Mesenchymal stem cell (in vitro differentiated cells and primary cell): Measurements from ENCODE around the gene ENPP3.

ENCODE experiments used
- DNase-seq: peaks from one replicate; pipeline ENCODE4 v3.0.0-alpha.2; 2013
- H2AFZ ChIP-seq: one replicate; pipeline ENCODE4 v1.6.1; 2013; ENCODE audit warnings: low read depth, mild to moderate bottlenecking, control low read depth, inconsistent platforms, low read length, moderate library complexity
- H2AK5ac ChIP-seq: 2 replicates; pipeline ENCODE4 v1.6.1; 2013; ENCODE audit warnings: low read length, moderate library complexity, mild to moderate bottlenecking, inconsistent platforms; ENCODE audit not compliant: severe bottlenecking
- H2BK120ac ChIP-seq: one replicate; pipeline ENCODE4 v1.6.1; 2013; ENCODE audit warnings: low read depth, mild to moderate bottlenecking, inconsistent platforms, low read length, moderate library complexity
- H2BK12ac ChIP-seq, 2 experiments: one replicate each; pipeline ENCODE4 v1.6.1; 2013; ENCODE audit warnings: inconsistent platforms in 2 of 2, low read length in 2 of 2, mild to moderate bottlenecking in 2 of 2, moderate library complexity in 2 of 2, control low read depth in 1 of 2
- H2BK15ac ChIP-seq: one replicate; pipeline ENCODE4 v1.6.1; 2013; ENCODE audit warnings: mild to moderate bottlenecking, low read depth, inconsistent platforms; ENCODE audit not compliant: poor library complexity, severe bottlenecking
- H2BK5ac ChIP-seq: 2 replicates; pipeline ENCODE4 v1.6.1; 2013; ENCODE audit warnings: low read depth, mild to moderate bottlenecking, low read length, control low read depth, inconsistent platforms; ENCODE audit not compliant: poor library complexity, severe bottlenecking
- H3K14ac ChIP-seq, 2 experiments: one replicate each; pipeline ENCODE4 v1.6.1; 2013; ENCODE audit warnings: inconsistent platforms in 2 of 2, low read length in 2 of 2, control low read depth in 1 of 2, mild to moderate bottlenecking in 1 of 2, moderate library complexity in 1 of 2
- H3K18ac ChIP-seq, 2 experiments: one replicate each; pipeline ENCODE4 v1.6.1; 2013; ENCODE audit warnings: inconsistent platforms in 2 of 2, low read length in 2 of 2, control low read depth in 1 of 2, low read depth in 1 of 2, mild to moderate bottlenecking in 1 of 2
- H3K23ac ChIP-seq, 2 experiments: one replicate each; pipeline ENCODE4 v1.6.1; 2013; ENCODE audit warnings: inconsistent platforms in 2 of 2, low read length in 2 of 2, mild to moderate bottlenecking in 2 of 2, moderate library complexity in 2 of 2, control low read depth in 1 of 2
- H3K27ac ChIP-seq: 2 replicates; pipeline ENCODE4 v1.5.1; 2013; ENCODE audit warnings: mild to moderate bottlenecking, moderate library complexity, low read length, control low read depth, inconsistent platforms; ENCODE audit not compliant: poor library complexity, severe bottlenecking
- H3K27me3 ChIP-seq, 2 experiments: 2 replicates each; pipeline versions ENCODE4 v1.6.1 to v1.7.0; 2013; ENCODE audit warnings: low read length in 2 of 2, mild to moderate bottlenecking in 2 of 2, moderate library complexity in 2 of 2, control low read depth in 1 of 2, inconsistent platforms in 1 of 2; ENCODE audit not compliant: control insufficient read depth in 1 of 2, insufficient read depth in 1 of 2
- H3K36me3 ChIP-seq, 2 experiments: 2 replicates each; pipeline versions ENCODE4 v1.6.1 to v1.7.0; 2013; ENCODE audit warnings: low read length in 2 of 2, control low read depth in 1 of 2, inconsistent platforms in 1 of 2, low read depth in 1 of 2, mild to moderate bottlenecking in 1 of 2; ENCODE audit not compliant: insufficient read depth in 2 of 2, control insufficient read depth in 1 of 2
- H3K4ac ChIP-seq, 2 experiments: one replicate each; pipeline ENCODE4 v1.6.1; 2013; ENCODE audit warnings: inconsistent platforms in 2 of 2, low read length in 2 of 2, mild to moderate bottlenecking in 2 of 2, moderate library complexity in 2 of 2, control low read depth in 1 of 2, low read depth in 1 of 2
- H3K4me1 ChIP-seq: 2 replicates; pipeline ENCODE4 v1.6.1; 2013; ENCODE audit warnings: low read depth, low read length, control low read depth; ENCODE audit not compliant: control insufficient read depth, insufficient read depth
- H3K4me2 ChIP-seq: 2 replicates; pipeline ENCODE4 v1.6.1; 2013; ENCODE audit warnings: low read length, mild to moderate bottlenecking, inconsistent platforms; ENCODE audit not compliant: poor library complexity, severe bottlenecking
- H3K4me3 ChIP-seq, 2 experiments: 2 replicates each; pipeline versions ENCODE4 v1.5.1 to v1.7.0; 2013; ENCODE audit warnings: low read length in 2 of 2, mild to moderate bottlenecking in 2 of 2, control low read depth in 1 of 2, low read depth in 1 of 2; ENCODE audit not compliant: insufficient read depth in 1 of 2
- H3K79me1 ChIP-seq: replicated peaks from 2 replicates; pipeline ENCODE4 v1.6.1; 2013; ENCODE audit warnings: mild to moderate bottlenecking, control low read depth, low read length, inconsistent platforms; ENCODE audit not compliant: poor library complexity, severe bottlenecking
- H3K9ac ChIP-seq: 2 replicates; pipeline ENCODE4 v1.7.0; 2013; ENCODE audit warnings: mild to moderate bottlenecking, low read length, moderate library complexity
- H3K9me3 ChIP-seq: 2 replicates; pipeline ENCODE4 v1.7.0; 2013; ENCODE audit warnings: mild to moderate bottlenecking, low read length; ENCODE audit not compliant: control insufficient read depth
- H4K8ac ChIP-seq: one replicate; pipeline ENCODE4 v1.6.1; 2013; ENCODE audit warnings: inconsistent platforms, mild to moderate bottlenecking, low read length, moderate library complexity
- H4K91ac ChIP-seq: one replicate; pipeline ENCODE4 v1.6.1; 2013; ENCODE audit warnings: mild to moderate bottlenecking, low read length, inconsistent platforms
- WGBS: methylation state at CpG from one replicate; pipeline ENCODE4 v1.1.7; 2013; ENCODE audit warnings: mixed read lengths; 5-methylcytosine and 5-hydroxymethylcytosine counted together

Gene ENPP3

GRCh38 chr6:131613296-131613925 is 23.7 kb upstream of the ENPP3 start:
- no peak overlapping the region for H3K14ac ChIP-seq

GRCh38 chr6:131615275-131615674 is 21.8 kb upstream of the ENPP3 start:
- no peak overlapping the region for H2BK15ac ChIP-seq
- WGBS, result 100% methylated on average over 3 of the region's 4 CpGs
- H3K4me3 ChIP-seq, result no peak overlapping the region
- no peak overlapping the region for H4K8ac ChIP-seq
- no peak overlapping the region for H3K4ac ChIP-seq
- H2BK120ac ChIP-seq, result no peak overlapping the region
- no peak overlapping the region for H3K27ac ChIP-seq
- no peaks in the 10 kb centered on the region for H3K27me3 ChIP-seq
- peaks cover 6 to 98% of the 10 kb centered on the region in 2 experiments for H3K36me3 ChIP-seq
- no peak overlapping the region for H2BK5ac ChIP-seq
- DNase-seq, result no peak
- H3K79me1 ChIP-seq, result peaks cover 11% of the 10 kb centered on the region
- H4K91ac ChIP-seq, result no peak overlapping the region
- no peak overlapping the region for H2AFZ ChIP-seq
- H3K9ac ChIP-seq, result no peak overlapping the region
- H3K9me3 ChIP-seq, result no peaks in the 10 kb centered on the region
- no peak overlapping the region for H3K18ac ChIP-seq
- H3K4me2 ChIP-seq, result no peak overlapping the region
- H3K23ac ChIP-seq, result no peak overlapping the region
- H3K4me1 ChIP-seq, result no peaks in the 10 kb centered on the region
- no peak overlapping the region for H3K14ac ChIP-seq
- H2AK5ac ChIP-seq, result no peak overlapping the region
- no peak overlapping the region for H2BK12ac ChIP-seq

More at GRCh38 chr6:131613296-131613925, 23.7 kb upstream of the ENPP3 start:
- no peak overlapping the region for H2BK120ac ChIP-seq
- no peak overlapping the region for H3K23ac ChIP-seq
- H3K79me1 ChIP-seq, result peaks cover 11% of the 10 kb centered on the region
- H3K4me2 ChIP-seq, result no peak overlapping the region
- WGBS, result 100% methylated on average over 1 of the region's 5 CpGs
- no peak overlapping the region for H2AK5ac ChIP-seq
- H3K4ac ChIP-seq, result no peak overlapping the region
- no peak overlapping the region for H3K18ac ChIP-seq
- H3K27me3 ChIP-seq, result no peaks in the 10 kb centered on the region
- no peak overlapping the region for H4K8ac ChIP-seq
- no peaks in the 10 kb centered on the region for H3K9me3 ChIP-seq
- no peak overlapping the region for H2BK5ac ChIP-seq
- no peak for DNase-seq
- H3K4me3 ChIP-seq, result no peak overlapping the region
- no peaks in the 10 kb centered on the region for H3K4me1 ChIP-seq
- no peak overlapping the region for H4K91ac ChIP-seq
- H3K9ac ChIP-seq, result no peak overlapping the region
- no peak overlapping the region for H2AFZ ChIP-seq
- no peak overlapping the region for H2BK15ac ChIP-seq
- H2BK12ac ChIP-seq, result no peak overlapping the region
- peaks cover 9 to 97% of the 10 kb centered on the region in 2 experiments for H3K36me3 ChIP-seq
- no peak overlapping the region for H3K27ac ChIP-seq

- no peak within 1 kb of the TSS for H2BK120ac ChIP-seq
- H3K18ac ChIP-seq, result peak within 1 kb of the TSS; percentile 79 to 84
- peak within 1 kb of the TSS; percentile 83 for H3K27ac ChIP-seq
- peak within 1 kb of the TSS; percentile 79 for H4K91ac ChIP-seq
- peak within 1 kb of the TSS; percentile 77 for H3K4me2 ChIP-seq
- H3K9ac ChIP-seq, result peak within 1 kb of the TSS; percentile 92
- H2BK5ac ChIP-seq, result peak within 1 kb of the TSS; percentile 44
- peak within 1 kb of the TSS in 1 of 2 experiments; percentile 89 for H3K14ac ChIP-seq
- DNase-seq, result peak; percentile 94
- no peak within 1 kb of the TSS for H2AK5ac ChIP-seq
- H3K4ac ChIP-seq, result peak within 1 kb of the TSS in 1 of 2 experiments; percentile 75
- peak within 1 kb of the TSS; percentile 98 for H2AFZ ChIP-seq
- no peak within 1 kb of the TSS for H2BK12ac ChIP-seq
- 1% methylated on average over 49 of the region's 53 CpGs for WGBS
- peak within 1 kb of the TSS in 1 of 2 experiments; percentile 17 for H3K23ac ChIP-seq
- H3K4me1 ChIP-seq, result no peaks in the 10 kb centered on the region
- H3K36me3 ChIP-seq, result peaks cover 4 to 25% of the 10 kb centered on the region in 2 experiments
- H2BK15ac ChIP-seq, result no peak within 1 kb of the TSS
- H3K27me3 ChIP-seq, result peaks cover 0 to 7% of the 10 kb centered on the region in 2 experiments
- no peaks in the 10 kb centered on the region for H3K9me3 ChIP-seq
- H3K79me1 ChIP-seq, result peaks cover 10% of the 10 kb centered on the region
- H4K8ac ChIP-seq, result peak within 1 kb of the TSS; percentile 97
- peak within 1 kb of the TSS; percentile 93 to 94 for H3K4me3 ChIP-seq
These were observed 9.1 kb upstream of the ENPP3 start, which contains the start of gene MED23 for GRCh38 chr6:131627724-131628682. Gene MED23, minus strand, starts transcription at chr6:131628242. Its CDS starts 193 bp downstream, at chr6:131628049.

GRCh38 chr6:131628726-131629125 is 8.4 kb upstream of the ENPP3 start:
- H3K4me1 ChIP-seq, result no peaks in the 10 kb centered on the region
- no peak overlapping the region for H3K14ac ChIP-seq
- H3K4me3 ChIP-seq, result peak overlapping the region in 1 of 2 experiments; percentile 93
- no peak overlapping the region for H3K23ac ChIP-seq
- H4K91ac ChIP-seq, result no peak overlapping the region
- H4K8ac ChIP-seq, result no peak overlapping the region
- H3K4ac ChIP-seq, result no peak overlapping the region
- H2AFZ ChIP-seq, result no peak overlapping the region
- no peak overlapping the region for H2AK5ac ChIP-seq
- peak; percentile 4 for DNase-seq
- H2BK15ac ChIP-seq, result no peak overlapping the region
- no peak overlapping the region for H3K27ac ChIP-seq
- peaks cover 0 to 7% of the 10 kb centered on the region in 2 experiments for H3K27me3 ChIP-seq
- H3K9ac ChIP-seq, result peak overlapping the region; percentile 92
- no peak overlapping the region for H2BK12ac ChIP-seq
- H3K4me2 ChIP-seq, result no peak overlapping the region
- H3K79me1 ChIP-seq, result peaks cover 8% of the 10 kb centered on the region
- H3K9me3 ChIP-seq, result no peaks in the 10 kb centered on the region
- H3K36me3 ChIP-seq, result peaks cover 4 to 18% of the 10 kb centered on the region in 2 experiments
- no peak overlapping the region for H2BK120ac ChIP-seq
- no peak overlapping the region for H2BK5ac ChIP-seq
- H3K18ac ChIP-seq, result no peak overlapping the region
- WGBS, result 71% methylated on average over 1 of the region's 1 CpG
